ENCODE results near the gene EXOC6B. TPM values are rescaled to one million over a fixed set of nuclear protein-coding genes. Genes with fewer than 3 reads are reported as not detected.

Gene EXOC6B
- total and polyA plus RNA-seq, 7 donors: 4.4 to 26.8 (median 14.1) TPM

DNA sequence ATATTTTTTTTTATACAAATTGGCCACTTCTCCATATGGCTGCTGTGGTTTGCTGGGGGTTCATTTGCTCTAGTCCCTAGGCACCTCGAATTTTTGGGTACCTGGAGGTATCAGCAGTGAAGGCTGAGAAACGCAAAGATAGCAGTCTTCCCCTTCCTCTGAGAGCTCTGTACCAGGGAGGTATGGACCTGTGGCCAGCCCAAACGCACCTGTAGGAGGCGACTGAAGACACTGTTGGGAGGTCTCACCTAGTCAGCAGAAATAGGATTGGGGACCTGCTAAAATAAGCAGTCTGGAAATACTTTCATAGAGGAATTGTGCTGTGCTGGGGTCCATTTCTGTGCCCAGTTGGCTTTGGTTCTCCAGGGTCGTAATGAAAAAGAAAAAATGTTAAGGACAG is 385.9 kb downstream of the EXOC6B start:
- intact Hi-C loops (cut with DNase I): no loop called here
- WGBS, 3 donors: 92 to 98% (median 93%) methylated on average over 5 of the region's 5 CpGs

GRCh38 chr2:72438364-72438763 is 387.5 kb downstream of the EXOC6B start:
- H3K4me3 ChIP-seq: no peak overlapping the region
- intact Hi-C loops (cut with DNase I): no loop called here
- H3K36me3 ChIP-seq (ENCODE audit: insufficient read depth in 1 of 2, low read depth in 1 of 2): no peaks in the 10 kb centered on the region
- 90 to 94% (median 90%) methylated on average over 3 of the region's 3 CpGs for WGBS, 3 donors
- H3K27me3 ChIP-seq (ENCODE audit: insufficient read depth in 3 of 3, low read length in 2 of 3): no peaks in the 10 kb centered on the region
- DNase-seq: no peak
- TF ChIP-seq, protein P1, sequence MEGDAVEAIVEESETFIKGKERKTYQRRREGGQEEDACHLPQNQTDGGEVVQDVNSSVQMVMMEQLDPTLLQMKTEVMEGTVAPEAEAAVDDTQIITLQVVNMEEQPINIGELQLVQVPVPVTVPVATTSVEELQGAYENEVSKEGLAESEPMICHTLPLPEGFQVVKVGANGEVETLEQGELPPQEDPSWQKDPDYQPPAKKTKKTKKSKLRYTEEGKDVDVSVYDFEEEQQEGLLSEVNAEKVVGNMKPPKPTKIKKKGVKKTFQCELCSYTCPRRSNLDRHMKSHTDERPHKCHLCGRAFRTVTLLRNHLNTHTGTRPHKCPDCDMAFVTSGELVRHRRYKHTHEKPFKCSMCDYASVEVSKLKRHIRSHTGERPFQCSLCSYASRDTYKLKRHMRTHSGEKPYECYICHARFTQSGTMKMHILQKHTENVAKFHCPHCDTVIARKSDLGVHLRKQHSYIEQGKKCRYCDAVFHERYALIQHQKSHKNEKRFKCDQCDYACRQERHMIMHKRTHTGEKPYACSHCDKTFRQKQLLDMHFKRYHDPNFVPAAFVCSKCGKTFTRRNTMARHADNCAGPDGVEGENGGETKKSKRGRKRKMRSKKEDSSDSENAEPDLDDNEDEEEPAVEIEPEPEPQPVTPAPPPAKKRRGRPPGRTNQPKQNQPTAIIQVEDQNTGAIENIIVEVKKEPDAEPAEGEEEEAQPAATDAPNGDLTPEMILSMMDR (IDR thresholded peaks at IDR 0.05): no peak
- no peaks in the 10 kb centered on the region for H3K4me1 ChIP-seq
- H3K9me3 ChIP-seq: no peaks in the 10 kb centered on the region
- no peak overlapping the region for H3K27ac ChIP-seq
- ATAC-seq: no peak

More for the DNA sequence above, 385.9 kb downstream of the EXOC6B start:
- no peaks in the 10 kb centered on the region for H3K27me3 ChIP-seq (ENCODE audit: insufficient read depth in 3 of 3, low read length in 2 of 3)
- H3K4me3 ChIP-seq: no peak overlapping the region
- no peak overlapping the region for H3K27ac ChIP-seq
- DNase-seq (no peak), ATAC-seq (no peak)
- H3K4me1 ChIP-seq: no peaks in the 10 kb centered on the region
- TF ChIP-seq, protein P1 (IDR thresholded peaks at IDR 0.05): no peak
- H3K9me3 ChIP-seq: no peaks in the 10 kb centered on the region
- no peaks in the 10 kb centered on the region for H3K36me3 ChIP-seq (ENCODE audit: insufficient read depth in 1 of 2, low read depth in 1 of 2)

DNA sequence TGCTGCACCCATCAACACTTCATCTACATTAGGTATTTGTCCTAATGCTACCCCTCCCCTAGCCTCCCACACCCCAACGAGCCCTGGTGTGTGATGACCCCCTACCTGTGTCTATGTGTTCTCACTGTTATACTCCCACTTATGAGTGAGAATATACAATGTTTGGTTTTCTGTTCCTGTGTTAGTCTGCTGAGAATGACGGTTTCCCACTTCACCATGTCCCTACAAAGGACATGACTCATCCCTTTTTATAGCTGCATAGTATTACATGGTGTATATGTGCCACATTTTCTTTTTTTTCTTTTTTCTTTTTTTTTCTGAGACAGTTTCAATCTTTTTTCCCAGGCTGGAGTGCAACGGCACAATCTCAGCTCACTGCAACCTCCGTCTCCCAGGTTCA is 394.1 kb downstream of the EXOC6B start:
- Histone ChIP-seq H3K4me1 (no peaks in the 10 kb centered on the region), H3K36me3 (ENCODE audit: insufficient read depth in 1 of 2, low read depth in 1 of 2) (no peaks in the 10 kb centered on the region), H3K27ac (no peak overlapping the region), H3K27me3 (ENCODE audit: insufficient read depth in 3 of 3, low read length in 2 of 3) (no peaks in the 10 kb centered on the region), H3K4me3 (no peak overlapping the region), H3K9me3 (no peaks in the 10 kb centered on the region)
- intact Hi-C loops (cut with DNase I): no loop called here
- no peak for DNase-seq
- ATAC-seq: no peak
- TF ChIP-seq, protein P1 (IDR thresholded peaks at IDR 0.05): no peak
- WGBS, 3 donors: 94 to 98% (median 95%) methylated on average over 4 of the region's 4 CpGs

DNA sequence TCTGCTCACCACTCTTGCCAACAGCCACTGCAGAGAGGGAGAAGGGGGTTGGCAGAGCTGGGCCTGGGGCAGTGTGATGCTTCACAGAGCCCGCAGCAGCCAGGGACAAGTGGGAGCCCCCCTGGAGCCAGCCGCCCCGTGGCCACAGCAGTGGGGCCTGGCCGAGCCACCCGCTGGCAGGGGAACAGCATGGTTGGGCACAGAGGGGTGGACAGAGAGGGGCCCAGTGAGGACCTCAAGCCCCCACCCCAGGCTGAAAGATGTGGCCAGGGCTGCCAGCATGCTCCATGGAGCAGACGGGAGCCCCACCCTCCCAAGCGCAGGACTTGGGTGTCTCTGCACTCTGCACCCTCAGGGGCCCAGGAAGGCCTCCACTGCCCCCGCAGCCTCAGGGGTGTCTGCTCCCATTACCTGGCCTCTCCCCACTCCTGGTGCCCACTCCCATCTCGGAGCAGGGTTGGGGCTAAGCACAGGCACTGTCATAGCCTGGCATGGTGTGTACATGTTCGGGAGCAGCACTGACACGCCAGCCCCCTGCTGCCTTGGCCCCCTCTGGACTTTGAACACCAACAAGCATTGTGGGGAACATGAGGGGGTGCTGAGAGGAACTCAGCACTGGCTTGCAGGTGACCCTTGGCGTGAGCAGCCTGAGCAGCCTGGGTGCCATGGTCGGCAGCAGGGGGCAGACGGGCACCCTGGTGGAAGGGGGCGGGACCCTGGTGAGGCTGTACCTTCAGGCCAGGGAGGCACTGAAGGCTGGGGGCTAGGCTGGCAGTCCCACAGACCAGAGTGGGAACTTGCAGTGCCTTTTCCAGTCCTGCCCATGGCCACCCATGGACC is 398.6 kb downstream of the EXOC6B start:
- Histone ChIP-seq H3K4me3 (no peak overlapping the region), H3K27ac (no peak overlapping the region), H3K9me3 (no peaks in the 10 kb centered on the region), H3K36me3 (ENCODE audit: insufficient read depth in 1 of 2, low read depth in 1 of 2) (no peaks in the 10 kb centered on the region), H3K4me1 (no peaks in the 10 kb centered on the region), H3K27me3 (ENCODE audit: insufficient read depth in 3 of 3, low read length in 2 of 3) (no peaks in the 10 kb centered on the region)
- intact Hi-C loops (cut with DNase I): no loop called here
- no peak for DNase-seq
- TF ChIP-seq, protein P1 (IDR thresholded peaks at IDR 0.05): no peak
- WGBS, 3 donors: 96 to 97% (median 97%) methylated on average over 13 to 15 of the region's 15 CpGs
- ATAC-seq: no peak

DNA sequence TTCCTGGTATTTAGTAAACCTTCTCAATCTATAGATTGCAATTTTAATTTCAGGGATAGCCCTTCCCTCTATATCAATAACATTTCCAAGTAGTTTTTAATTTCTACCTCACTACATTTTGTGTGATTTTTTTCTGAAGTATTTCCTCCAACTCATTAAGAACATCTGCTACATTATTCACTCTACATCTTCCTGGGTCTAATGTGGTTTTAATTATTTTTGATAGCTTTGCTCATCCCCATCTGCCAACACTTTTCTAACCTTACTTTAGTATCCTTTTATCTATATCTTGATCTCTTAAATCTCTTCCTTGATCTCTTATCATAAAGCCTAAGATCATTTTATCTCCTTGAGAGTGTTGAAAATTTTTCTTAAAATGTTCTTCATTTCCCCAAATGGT is 399.8 kb downstream of the EXOC6B start:
- no peak overlapping the region for H3K4me3 ChIP-seq
- TF ChIP-seq, protein P1 (IDR thresholded peaks at IDR 0.05): no peak
- no peaks in the 10 kb centered on the region for H3K27me3 ChIP-seq (ENCODE audit: insufficient read depth in 3 of 3, low read length in 2 of 3)
- no peak for DNase-seq
- intact Hi-C loops (cut with DNase I): no loop called here
- H3K27ac ChIP-seq: no peak overlapping the region
- ATAC-seq: no peak
- H3K9me3 ChIP-seq: no peaks in the 10 kb centered on the region
- no peaks in the 10 kb centered on the region for H3K36me3 ChIP-seq (ENCODE audit: insufficient read depth in 1 of 2, low read depth in 1 of 2)
- no peaks in the 10 kb centered on the region for H3K4me1 ChIP-seq
